WTC11 (cell line): ENCODE results near the gene GSTT2B.
"Not testable (repeated sequence)": the region's sequence is repeated elsewhere in the genome, so short reads cannot be mapped to it uniquely, and the experiment has no call there.

Experiments used
- FOXJ3 ChIP-seq: sonication (generic); formaldehyde crosslinking; IDR thresholded peaks from 2 replicates; pipeline ENCODE4 v1.9.0; 2021; ENCODE audit warnings: missing genetic modification reagents, mild to moderate bottlenecking, borderline replicate concordance
- KAT7 ChIP-seq: sonication (generic); formaldehyde crosslinking; IDR thresholded peaks from 2 replicates; pipeline ENCODE4 v1.8.1; 2023; ENCODE audit warnings: missing genetic modification reagents, mild to moderate bottlenecking, borderline replicate concordance
- TCF7 ChIP-seq: sonication (generic); formaldehyde crosslinking; IDR thresholded peaks from 2 replicates; pipeline ENCODE4 v1.8.0; 2022; ENCODE audit warnings: mild to moderate bottlenecking, low read depth, missing genetic modification reagents, moderate library complexity
- ZNF232 ChIP-seq: sonication (generic); formaldehyde crosslinking; IDR thresholded peaks from 2 replicates; pipeline ENCODE4 v1.8.0; 2022; ENCODE audit warnings: mild to moderate bottlenecking, missing genetic modification reagents
- ZNF416 ChIP-seq: fragments of 250-450 bp; sonication (Bioruptor Pico); IDR thresholded peaks from 2 replicates; pipeline ENCODE4 v1.9.0; 2021; ENCODE audit warnings: mild to moderate bottlenecking, inconsistent platforms
- TF ChIP-seq, protein P1 (sequence below): fragments of 200-600 bp; IDR thresholded peaks from 2 replicates; pipeline ENCODE4 v1.8.0; 2022; ENCODE audit warnings: antibody characterized with exemption
- TF ChIP-seq, protein P2 (sequence below): sonication (generic); formaldehyde crosslinking; IDR thresholded peaks from 2 replicates; pipeline ENCODE4 v1.8.1; 2022; ENCODE audit warnings: low read depth, mild to moderate bottlenecking, moderate library complexity, missing genetic modification reagents, borderline replicate concordance
- TF ChIP-seq, protein P3 (sequence below): sonication (generic); formaldehyde crosslinking; IDR thresholded peaks from 2 replicates; pipeline ENCODE4 v1.8.1; 2023; ENCODE audit warnings: mild to moderate bottlenecking, missing genetic modification reagents
- TF ChIP-seq, protein P4 (sequence below): sonication (generic); formaldehyde crosslinking; IDR thresholded peaks from 2 replicates; pipeline ENCODE4 v1.8.1; 2023; ENCODE audit warnings: mild to moderate bottlenecking, missing genetic modification reagents, moderate library complexity

DNA sequence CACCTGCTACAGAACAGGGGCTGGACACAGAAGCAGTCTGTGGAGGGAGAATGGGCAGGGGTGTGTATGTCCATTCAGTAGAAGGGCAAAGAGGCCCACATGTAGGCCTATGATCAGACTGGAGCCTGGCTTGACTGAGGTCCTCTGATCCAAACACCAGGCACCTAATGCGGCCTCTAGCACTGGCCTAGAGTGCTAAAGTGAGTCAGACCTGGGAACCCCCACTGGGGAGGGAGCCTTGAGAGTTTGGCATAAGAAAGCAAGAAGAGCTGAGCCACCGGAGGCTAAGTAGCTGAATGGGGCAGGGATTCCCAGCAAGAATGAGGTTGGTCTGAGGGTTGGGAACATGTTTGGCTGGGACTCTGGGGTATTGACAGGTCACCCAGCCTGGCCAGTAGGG is 9.6 kb downstream of the GSTT2B start:
- TF ChIP-seq KAT7, ZNF416, TCF7, FOXJ3, ZNF232 (CRISPR knock-in tag): not testable (repeated sequence)
- TF ChIP-seq, protein P1, sequence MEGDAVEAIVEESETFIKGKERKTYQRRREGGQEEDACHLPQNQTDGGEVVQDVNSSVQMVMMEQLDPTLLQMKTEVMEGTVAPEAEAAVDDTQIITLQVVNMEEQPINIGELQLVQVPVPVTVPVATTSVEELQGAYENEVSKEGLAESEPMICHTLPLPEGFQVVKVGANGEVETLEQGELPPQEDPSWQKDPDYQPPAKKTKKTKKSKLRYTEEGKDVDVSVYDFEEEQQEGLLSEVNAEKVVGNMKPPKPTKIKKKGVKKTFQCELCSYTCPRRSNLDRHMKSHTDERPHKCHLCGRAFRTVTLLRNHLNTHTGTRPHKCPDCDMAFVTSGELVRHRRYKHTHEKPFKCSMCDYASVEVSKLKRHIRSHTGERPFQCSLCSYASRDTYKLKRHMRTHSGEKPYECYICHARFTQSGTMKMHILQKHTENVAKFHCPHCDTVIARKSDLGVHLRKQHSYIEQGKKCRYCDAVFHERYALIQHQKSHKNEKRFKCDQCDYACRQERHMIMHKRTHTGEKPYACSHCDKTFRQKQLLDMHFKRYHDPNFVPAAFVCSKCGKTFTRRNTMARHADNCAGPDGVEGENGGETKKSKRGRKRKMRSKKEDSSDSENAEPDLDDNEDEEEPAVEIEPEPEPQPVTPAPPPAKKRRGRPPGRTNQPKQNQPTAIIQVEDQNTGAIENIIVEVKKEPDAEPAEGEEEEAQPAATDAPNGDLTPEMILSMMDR = not testable (repeated sequence)
- TF ChIP-seq, protein P2, sequence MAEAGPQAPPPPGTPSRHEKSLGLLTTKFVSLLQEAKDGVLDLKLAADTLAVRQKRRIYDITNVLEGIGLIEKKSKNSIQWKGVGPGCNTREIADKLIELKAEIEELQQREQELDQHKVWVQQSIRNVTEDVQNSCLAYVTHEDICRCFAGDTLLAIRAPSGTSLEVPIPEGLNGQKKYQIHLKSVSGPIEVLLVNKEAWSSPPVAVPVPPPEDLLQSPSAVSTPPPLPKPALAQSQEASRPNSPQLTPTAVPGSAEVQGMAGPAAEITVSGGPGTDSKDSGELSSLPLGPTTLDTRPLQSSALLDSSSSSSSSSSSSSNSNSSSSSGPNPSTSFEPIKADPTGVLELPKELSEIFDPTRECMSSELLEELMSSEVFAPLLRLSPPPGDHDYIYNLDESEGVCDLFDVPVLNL (CRISPR knock-in tag) = not testable (repeated sequence)
- TF ChIP-seq, protein P3, sequence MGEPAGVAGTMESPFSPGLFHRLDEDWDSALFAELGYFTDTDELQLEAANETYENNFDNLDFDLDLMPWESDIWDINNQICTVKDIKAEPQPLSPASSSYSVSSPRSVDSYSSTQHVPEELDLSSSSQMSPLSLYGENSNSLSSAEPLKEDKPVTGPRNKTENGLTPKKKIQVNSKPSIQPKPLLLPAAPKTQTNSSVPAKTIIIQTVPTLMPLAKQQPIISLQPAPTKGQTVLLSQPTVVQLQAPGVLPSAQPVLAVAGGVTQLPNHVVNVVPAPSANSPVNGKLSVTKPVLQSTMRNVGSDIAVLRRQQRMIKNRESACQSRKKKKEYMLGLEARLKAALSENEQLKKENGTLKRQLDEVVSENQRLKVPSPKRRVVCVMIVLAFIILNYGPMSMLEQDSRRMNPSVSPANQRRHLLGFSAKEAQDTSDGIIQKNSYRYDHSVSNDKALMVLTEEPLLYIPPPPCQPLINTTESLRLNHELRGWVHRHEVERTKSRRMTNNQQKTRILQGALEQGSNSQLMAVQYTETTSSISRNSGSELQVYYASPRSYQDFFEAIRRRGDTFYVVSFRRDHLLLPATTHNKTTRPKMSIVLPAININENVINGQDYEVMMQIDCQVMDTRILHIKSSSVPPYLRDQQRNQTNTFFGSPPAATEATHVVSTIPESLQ (CRISPR knock-in tag) = not testable (repeated sequence)
- TF ChIP-seq, protein P4, sequence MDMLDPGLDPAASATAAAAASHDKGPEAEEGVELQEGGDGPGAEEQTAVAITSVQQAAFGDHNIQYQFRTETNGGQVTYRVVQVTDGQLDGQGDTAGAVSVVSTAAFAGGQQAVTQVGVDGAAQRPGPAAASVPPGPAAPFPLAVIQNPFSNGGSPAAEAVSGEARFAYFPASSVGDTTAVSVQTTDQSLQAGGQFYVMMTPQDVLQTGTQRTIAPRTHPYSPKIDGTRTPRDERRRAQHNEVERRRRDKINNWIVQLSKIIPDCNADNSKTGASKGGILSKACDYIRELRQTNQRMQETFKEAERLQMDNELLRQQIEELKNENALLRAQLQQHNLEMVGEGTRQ (CRISPR knock-in tag) = not testable (repeated sequence)
